ENCODE results near the gene GEMIN7.

DNA sequence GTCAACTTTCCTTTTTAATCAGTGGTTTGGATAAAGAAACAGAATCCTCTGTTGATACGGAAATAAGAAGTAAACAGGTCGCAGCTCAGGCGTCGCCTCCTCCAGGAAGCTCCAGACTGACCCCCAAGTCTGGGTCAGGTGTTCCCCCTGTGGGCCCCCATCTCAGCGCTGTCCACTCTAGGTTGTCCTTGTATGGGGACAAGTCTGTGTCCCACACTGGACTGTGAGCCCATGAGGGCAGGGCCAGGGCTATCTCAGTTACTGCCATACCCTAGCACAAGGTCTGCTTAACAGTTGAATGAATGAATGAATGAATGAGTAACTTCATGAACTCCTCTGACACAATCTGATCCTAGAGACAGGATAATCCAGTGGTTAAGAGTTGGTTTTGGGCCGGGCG lies 32.7 kb upstream of the GEMIN7 start:
- TF ChIP-seq, protein P1, sequence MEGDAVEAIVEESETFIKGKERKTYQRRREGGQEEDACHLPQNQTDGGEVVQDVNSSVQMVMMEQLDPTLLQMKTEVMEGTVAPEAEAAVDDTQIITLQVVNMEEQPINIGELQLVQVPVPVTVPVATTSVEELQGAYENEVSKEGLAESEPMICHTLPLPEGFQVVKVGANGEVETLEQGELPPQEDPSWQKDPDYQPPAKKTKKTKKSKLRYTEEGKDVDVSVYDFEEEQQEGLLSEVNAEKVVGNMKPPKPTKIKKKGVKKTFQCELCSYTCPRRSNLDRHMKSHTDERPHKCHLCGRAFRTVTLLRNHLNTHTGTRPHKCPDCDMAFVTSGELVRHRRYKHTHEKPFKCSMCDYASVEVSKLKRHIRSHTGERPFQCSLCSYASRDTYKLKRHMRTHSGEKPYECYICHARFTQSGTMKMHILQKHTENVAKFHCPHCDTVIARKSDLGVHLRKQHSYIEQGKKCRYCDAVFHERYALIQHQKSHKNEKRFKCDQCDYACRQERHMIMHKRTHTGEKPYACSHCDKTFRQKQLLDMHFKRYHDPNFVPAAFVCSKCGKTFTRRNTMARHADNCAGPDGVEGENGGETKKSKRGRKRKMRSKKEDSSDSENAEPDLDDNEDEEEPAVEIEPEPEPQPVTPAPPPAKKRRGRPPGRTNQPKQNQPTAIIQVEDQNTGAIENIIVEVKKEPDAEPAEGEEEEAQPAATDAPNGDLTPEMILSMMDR (IDR thresholded peaks at IDR 0.05) = no peak
- no peak for TF ChIP-seq POLR2A (IDR thresholded peaks at IDR 0.05)
